Measurements from ENCODE around the gene DOHH.

DOHH gene

GRCh38 chr19:3480383-3481091 lies 19.9 kb downstream of the DOHH start, which contains the start of gene SMIM24:
Gene SMIM24, minus strand, starts transcription at chr19:3480525. Its CDS starts 62 bp downstream, at chr19:3480463.
- no peaks in the 10 kb centered on the region for H3K4me1 ChIP-seq (ENCODE audit: control insufficient read depth, insufficient read depth, low read length)
- H3K4me3 ChIP-seq (ENCODE audit: low read depth, low read length) = no peak within 1 kb of the TSS
- H3K27ac ChIP-seq (ENCODE audit: low read depth, low read length) = no peak within 1 kb of the TSS
- no peaks in the 10 kb centered on the region for H3K9me3 ChIP-seq (ENCODE audit: control insufficient read depth, insufficient read depth, low read length)
- peaks cover 5% of the 10 kb centered on the region; the same call in 1 of the 2 replicates for H3K27me3 ChIP-seq (ENCODE audit: control insufficient read depth, insufficient read depth, low read length)
- no peak within 1 kb of the TSS for H3K9ac ChIP-seq (ENCODE audit: low read depth, low read length)
- no peaks in the 10 kb centered on the region for H3K36me3 ChIP-seq (ENCODE audit: control insufficient read depth, insufficient read depth, low read length)

- H3K9ac ChIP-seq (ENCODE audit: low read depth, low read length) = no peak overlapping the region
- no peaks in the 10 kb centered on the region for H3K4me1 ChIP-seq (ENCODE audit: control insufficient read depth, insufficient read depth, low read length)
- H3K9me3 ChIP-seq (ENCODE audit: control insufficient read depth, insufficient read depth, low read length) = no peaks in the 10 kb centered on the region
- no peaks in the 10 kb centered on the region for H3K36me3 ChIP-seq (ENCODE audit: control insufficient read depth, insufficient read depth, low read length)
- H3K27ac ChIP-seq (ENCODE audit: low read depth, low read length) = no peak overlapping the region
- no peak overlapping the region for H3K4me3 ChIP-seq (ENCODE audit: low read depth, low read length)
- H3K27me3 ChIP-seq (ENCODE audit: control insufficient read depth, insufficient read depth, low read length) = peaks cover 5% of the 10 kb centered on the region; the same call in 1 of the 2 replicates
Measured at GRCh38 chr19:3479834-3480215, 20.6 kb downstream of the DOHH start.

- no peaks in the 10 kb centered on the region for H3K9me3 ChIP-seq (ENCODE audit: control insufficient read depth, insufficient read depth, low read length)
- H3K27ac ChIP-seq (ENCODE audit: low read depth, low read length) = no peak overlapping the region
- peaks cover 5% of the 10 kb centered on the region; the same call in 1 of the 2 replicates for H3K27me3 ChIP-seq (ENCODE audit: control insufficient read depth, insufficient read depth, low read length)
- H3K4me1 ChIP-seq (ENCODE audit: control insufficient read depth, insufficient read depth, low read length) = no peaks in the 10 kb centered on the region
- no peaks in the 10 kb centered on the region for H3K36me3 ChIP-seq (ENCODE audit: control insufficient read depth, insufficient read depth, low read length)
- H3K4me3 ChIP-seq (ENCODE audit: low read depth, low read length) = no peak overlapping the region; the same call in 1 of the 2 replicates
- H3K9ac ChIP-seq (ENCODE audit: low read depth, low read length) = no peak overlapping the region
Measured at GRCh38 chr19:3479177-3479833, 21.2 kb downstream of the DOHH start.

GRCh38 chr19:3478409-3479176 lies 21.9 kb downstream of the DOHH start:
- Histone ChIP-seq H3K4me3 (ENCODE audit: low read depth, low read length) (no peak overlapping the region; the same call in 1 of the 2 replicates), H3K9ac (ENCODE audit: low read depth, low read length) (no peak overlapping the region), H3K27me3 (ENCODE audit: control insufficient read depth, insufficient read depth, low read length) (peaks cover 5% of the 10 kb centered on the region; the same call in 1 of the 2 replicates), H3K9me3 (ENCODE audit: control insufficient read depth, insufficient read depth, low read length) (no peaks in the 10 kb centered on the region), H3K4me1 (ENCODE audit: control insufficient read depth, insufficient read depth, low read length) (no peaks in the 10 kb centered on the region), H3K27ac (ENCODE audit: low read depth, low read length) (no peak overlapping the region), H3K36me3 (ENCODE audit: control insufficient read depth, insufficient read depth, low read length) (no peaks in the 10 kb centered on the region)

GRCh38 chr19:3477951-3478350 lies 22.5 kb downstream of the DOHH start:
- H3K27me3 ChIP-seq (ENCODE audit: control insufficient read depth, insufficient read depth, low read length) = peaks cover 5% of the 10 kb centered on the region; the same call in 1 of the 2 replicates
- H3K9ac ChIP-seq (ENCODE audit: low read depth, low read length) = no peak overlapping the region
- H3K36me3 ChIP-seq (ENCODE audit: control insufficient read depth, insufficient read depth, low read length) = no peaks in the 10 kb centered on the region
- H3K4me3 ChIP-seq (ENCODE audit: low read depth, low read length) = no peak overlapping the region
- no peaks in the 10 kb centered on the region for H3K9me3 ChIP-seq (ENCODE audit: control insufficient read depth, insufficient read depth, low read length)
- H3K4me1 ChIP-seq (ENCODE audit: control insufficient read depth, insufficient read depth, low read length) = no peaks in the 10 kb centered on the region
- H3K27ac ChIP-seq (ENCODE audit: low read depth, low read length) = no peak overlapping the region

- H3K4me1 ChIP-seq (ENCODE audit: control insufficient read depth, insufficient read depth, low read length) = no peaks in the 10 kb centered on the region
Measured at GRCh38 chr19:3477506-3477905, 23.0 kb downstream of the DOHH start.

GRCh38 chr19:3476830-3477229 lies 23.6 kb downstream of the DOHH start:
- H3K9ac ChIP-seq (ENCODE audit: low read depth, low read length) = no peak overlapping the region
- no peaks in the 10 kb centered on the region for H3K4me1 ChIP-seq (ENCODE audit: control insufficient read depth, insufficient read depth, low read length)
- H3K27ac ChIP-seq (ENCODE audit: low read depth, low read length) = no peak overlapping the region
- H3K36me3 ChIP-seq (ENCODE audit: control insufficient read depth, insufficient read depth, low read length) = no peaks in the 10 kb centered on the region
- H3K27me3 ChIP-seq (ENCODE audit: control insufficient read depth, insufficient read depth, low read length) = peaks cover 5% of the 10 kb centered on the region; the same call in 1 of the 2 replicates
- H3K9me3 ChIP-seq (ENCODE audit: control insufficient read depth, insufficient read depth, low read length) = no peaks in the 10 kb centered on the region
- no peak overlapping the region for H3K4me3 ChIP-seq (ENCODE audit: low read depth, low read length)

More at GRCh38 chr19:3477506-3477905, 23.0 kb downstream of the DOHH start:
- Histone ChIP-seq H3K27me3 (ENCODE audit: control insufficient read depth, insufficient read depth, low read length) (peaks cover 5% of the 10 kb centered on the region; the same call in 1 of the 2 replicates), H3K9me3 (ENCODE audit: control insufficient read depth, insufficient read depth, low read length) (no peaks in the 10 kb centered on the region), H3K36me3 (ENCODE audit: control insufficient read depth, insufficient read depth, low read length) (no peaks in the 10 kb centered on the region), H3K9ac (ENCODE audit: low read depth, low read length) (no peak overlapping the region), H3K4me3 (ENCODE audit: low read depth, low read length) (no peak overlapping the region), H3K27ac (ENCODE audit: low read depth, low read length) (no peak overlapping the region)

- Histone ChIP-seq H3K4me1 (ENCODE audit: control insufficient read depth, insufficient read depth, low read length) (no peaks in the 10 kb centered on the region), H3K36me3 (ENCODE audit: control insufficient read depth, insufficient read depth, low read length) (no peaks in the 10 kb centered on the region), H3K4me3 (ENCODE audit: low read depth, low read length) (no peak overlapping the region), H3K9me3 (ENCODE audit: control insufficient read depth, insufficient read depth, low read length) (no peaks in the 10 kb centered on the region), H3K27ac (ENCODE audit: low read depth, low read length) (no peak overlapping the region), H3K27me3 (ENCODE audit: control insufficient read depth, insufficient read depth, low read length) (peaks cover 5% of the 10 kb centered on the region; the same call in 1 of the 2 replicates), H3K9ac (ENCODE audit: low read depth, low read length) (no peak overlapping the region)
Measured at GRCh38 chr19:3475449-3475848, 25.0 kb downstream of the DOHH start.

- Histone ChIP-seq H3K27ac (ENCODE audit: low read depth, low read length) (no peak overlapping the region), H3K9me3 (ENCODE audit: control insufficient read depth, insufficient read depth, low read length) (no peaks in the 10 kb centered on the region), H3K36me3 (ENCODE audit: control insufficient read depth, insufficient read depth, low read length) (no peaks in the 10 kb centered on the region), H3K4me3 (ENCODE audit: low read depth, low read length) (no peak overlapping the region), H3K4me1 (ENCODE audit: control insufficient read depth, insufficient read depth, low read length) (no peaks in the 10 kb centered on the region), H3K27me3 (ENCODE audit: control insufficient read depth, insufficient read depth, low read length) (peaks cover 9% of the 10 kb centered on the region), H3K9ac (ENCODE audit: low read depth, low read length) (no peak overlapping the region)
Measured at GRCh38 chr19:3474614-3475013, 25.9 kb downstream of the DOHH start.

- Histone ChIP-seq H3K9ac (ENCODE audit: low read depth, low read length) (no peak overlapping the region), H3K36me3 (ENCODE audit: control insufficient read depth, insufficient read depth, low read length) (no peaks in the 10 kb centered on the region), H3K4me3 (ENCODE audit: low read depth, low read length) (no peak overlapping the region), H3K9me3 (ENCODE audit: control insufficient read depth, insufficient read depth, low read length) (no peaks in the 10 kb centered on the region), H3K27ac (ENCODE audit: low read depth, low read length) (no peak overlapping the region), H3K27me3 (ENCODE audit: control insufficient read depth, insufficient read depth, low read length) (peaks cover 13% of the 10 kb centered on the region), H3K4me1 (ENCODE audit: control insufficient read depth, insufficient read depth, low read length) (no peaks in the 10 kb centered on the region)
Measured at GRCh38 chr19:3474010-3474409, 26.5 kb downstream of the DOHH start.

All from HUES48 (cell line).